Naive thymus-derived CD4-positive, alpha-beta T cell (primary cell): ENCODE results near the gene IGSF5. TPM values are rescaled to one million over a fixed set of nuclear protein-coding genes. Genes with fewer than 3 reads are reported as not detected.

ENCODE experiments used
- ATAC-seq: fragments of 150-1000 bp; cut with Tn5 transposase; 2 replicates; pipeline ENCODE4 v1.10.0; 2021; ENCODE audit warnings: mild to moderate bottlenecking, moderate library complexity
- CTCF ChIA-PET: fragments of 350-600 bp; sonication (Branson Sonifier 250); formaldehyde crosslinking; loops from one replicate; lab custom pipeline; 2021; ENCODE audit warnings: antibody characterized with exemption; lab: Charles Lee
- POLR2A ChIA-PET: fragments of 350-600 bp; sonication (Branson Sonifier 250); formaldehyde crosslinking; loops from one replicate; lab custom pipeline; 2021; ENCODE audit warnings: antibody characterized with exemption, inconsistent platforms; lab: Charles Lee
- DNase-seq, 9 donors: peaks; one replicate each; pipeline versions ENCODE4 v3.0.0 to v3.0.0-alpha.2; 2020 to 2022; ENCODE audit warnings: mixed read lengths in 1 of 9
- H3K27ac ChIP-seq: one replicate; pipeline ENCODE4 v1.7.0; 2013; ENCODE audit warnings: mild to moderate bottlenecking, low read depth, low read length, moderate library complexity
- H3K27me3 ChIP-seq, 2 donors: one replicate each; pipeline ENCODE4 v1.7.0; 2013; ENCODE audit warnings: low read length in 2 of 2, mild to moderate bottlenecking in 2 of 2, moderate library complexity in 2 of 2; ENCODE audit not compliant: control insufficient read depth in 2 of 2, insufficient read depth in 2 of 2
- H3K36me3 ChIP-seq, 3 experiments: 1 replicate in 2 of 3; 2 replicates in 1 of 3; pipeline ENCODE4 v1.7.0; 2013; ENCODE audit warnings: low read length in 3 of 3, mild to moderate bottlenecking in 3 of 3, moderate library complexity in 1 of 3; ENCODE audit not compliant: insufficient read depth in 3 of 3, control insufficient read depth in 2 of 3
- H3K4me1 ChIP-seq, 2 donors: one replicate each; pipeline ENCODE4 v1.7.0; 2013; ENCODE audit warnings: low read length in 2 of 2, mild to moderate bottlenecking in 2 of 2, moderate library complexity in 1 of 2; ENCODE audit not compliant: control insufficient read depth in 2 of 2, insufficient read depth in 2 of 2
- H3K4me3 ChIP-seq: 2 replicates; pipeline ENCODE4 v1.7.0; 2013; ENCODE audit warnings: mild to moderate bottlenecking, low read length
- H3K9me3 ChIP-seq, 3 experiments: 1 replicate in 2 of 3; 2 replicates in 1 of 3; pipeline ENCODE4 v1.7.0; 2013; ENCODE audit warnings: low read length in 3 of 3; ENCODE audit not compliant: control insufficient read depth in 2 of 3
- H3K27ac Mint-ChIP-seq, 9 donors: one replicate each; pipeline ENCODE4 v1.8.0; 2020 to 2022; ENCODE audit warnings: mixed read lengths in 9 of 9, mild to moderate bottlenecking in 8 of 9, moderate library complexity in 5 of 9, inconsistent platforms in 2 of 9
- H3K27me3 Mint-ChIP-seq, 5 donors: one replicate each; pipeline ENCODE4 v1.8.0; 2021 to 2022; ENCODE audit warnings: mixed read lengths in 5 of 5, mild to moderate bottlenecking in 1 of 5
- H3K36me3 Mint-ChIP-seq, 5 donors: one replicate each; pipeline ENCODE4 v1.8.0; 2020 to 2022; ENCODE audit warnings: mixed read lengths in 5 of 5, mild to moderate bottlenecking in 3 of 5, inconsistent platforms in 1 of 5
- H3K4me1 Mint-ChIP-seq, 7 donors: one replicate each; pipeline ENCODE4 v1.8.0; 2020 to 2022; ENCODE audit warnings: mixed read lengths in 7 of 7, mild to moderate bottlenecking in 3 of 7, inconsistent platforms in 1 of 7
- H3K4me3 Mint-ChIP-seq, 10 donors: one replicate each; pipeline ENCODE4 v1.8.0; 2020 to 2022; ENCODE audit warnings: mild to moderate bottlenecking in 10 of 10, mixed read lengths in 10 of 10, moderate library complexity in 6 of 10, inconsistent platforms in 2 of 10
- H3K9me3 Mint-ChIP-seq, 11 donors: one replicate each; pipeline ENCODE4 v1.8.0; 2020 to 2022; ENCODE audit warnings: mixed read lengths in 11 of 11, mild to moderate bottlenecking in 4 of 11, inconsistent platforms in 1 of 11, moderate library complexity in 1 of 11
- intact Hi-C, 2 donors: fragments of 100-400 bp; cut with micrococcal nuclease; formaldehyde crosslinking; loops; one replicate each; pipeline ENCODE4 v1.15.1; 2023
- polyA plus RNA-seq, 2 donors: library from polyadenylated mRNA; unstranded; fragments of 300-500 nt; fragmentation: Illumina TruSeq; gene quantifications; one replicate each; pipeline ENCODE4 v1.2.3, GENCODE V29; 2021
- total RNA-seq, 6 experiments: library from RNA in 5 of 6; stranded (reverse) in 5 of 6; gene quantifications; 1 replicate in 5 of 6; 2 replicates in 1 of 6; pipeline ENCODE4 v1.2.3 and lab custom pipeline; 2021 to 2026

Gene IGSF5
- total and polyA plus RNA-seq, 7 experiments from 2014 or later, result not detected

DNA sequence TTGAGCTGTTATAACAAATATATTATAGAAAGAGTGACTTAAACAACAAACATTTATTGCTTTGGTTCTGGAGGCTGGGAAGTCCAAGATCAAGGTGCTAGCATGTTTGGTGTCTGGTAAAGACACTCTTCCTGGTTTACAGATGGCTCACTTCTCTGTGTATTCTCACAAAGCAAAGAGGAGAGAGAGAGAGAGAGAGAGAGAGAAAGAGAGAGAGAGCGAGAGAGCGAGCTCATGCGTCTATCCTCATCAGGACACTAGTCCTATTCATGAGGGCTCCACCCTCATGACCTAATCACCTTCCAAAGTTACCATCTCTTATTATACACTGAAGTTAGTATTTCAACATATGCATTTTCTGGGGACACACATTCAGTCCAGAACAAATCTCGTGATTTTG is 89.6 kb downstream of the IGSF5 start:
- no peak for ATAC-seq
- DNase-seq, result no peak
- ChIA-PET POLR2A (no interaction called here), CTCF (no interaction called here)
- Mint-ChIP-seq H3K36me3 (no peaks in the 10 kb centered on the region), H3K4me1 (no peaks in the 10 kb centered on the region), H3K4me3 (no peak overlapping the region), H3K27ac (no peak overlapping the region), H3K27me3 (peaks cover 0 to 23% (median 3%) of the 10 kb centered on the region in 5 donors), H3K9me3 (peaks cover 0 to 4% (median 0%) of the 10 kb centered on the region in 11 donors)
- no peak overlapping the region for H3K27ac ChIP-seq
- H3K9me3 ChIP-seq, result no peaks in the 10 kb centered on the region
- no peak overlapping the region for H3K4me3 ChIP-seq
- no peaks in the 10 kb centered on the region for H3K4me1 ChIP-seq
- no peaks in the 10 kb centered on the region for H3K36me3 ChIP-seq
- H3K27me3 ChIP-seq, result no peaks in the 10 kb centered on the region
- intact Hi-C loops, result no loop called here

DNA sequence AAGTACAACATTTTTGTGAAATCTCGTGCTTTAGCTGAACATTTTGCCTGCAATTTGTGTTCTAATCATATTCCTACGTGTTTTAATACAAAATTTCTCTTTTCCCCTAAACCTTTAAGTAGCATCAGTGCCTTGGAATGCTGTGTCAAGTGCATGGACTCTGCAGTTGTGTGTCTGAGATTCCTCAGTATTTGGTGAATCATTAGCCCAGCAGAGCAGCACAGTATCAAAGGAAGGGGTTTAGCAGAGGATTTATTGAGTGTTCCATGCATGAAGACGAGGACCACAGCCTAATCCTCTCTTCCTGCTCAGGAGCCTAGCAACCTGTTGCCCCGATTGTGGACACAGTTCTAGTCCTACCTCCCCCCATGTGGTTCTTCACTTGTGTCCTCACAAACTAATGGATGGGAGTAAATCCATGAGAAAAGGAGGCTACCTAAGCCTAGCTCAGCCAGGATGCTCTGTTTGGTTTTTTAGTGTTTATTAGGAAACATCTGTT is 92.9 kb downstream of the IGSF5 start:
- DNase-seq (no peak), ATAC-seq (no peak)
- H3K27ac ChIP-seq, result no peak overlapping the region
- H3K36me3 ChIP-seq, result no peaks in the 10 kb centered on the region
- no peaks in the 10 kb centered on the region for H3K9me3 ChIP-seq
- Mint-ChIP-seq H3K4me3 (no peak overlapping the region), H3K9me3 (peaks cover 0 to 6% (median 0%) of the 10 kb centered on the region in 11 donors), H3K27ac (no peak overlapping the region), H3K27me3 (peaks cover 0 to 40% (median 9%) of the 10 kb centered on the region in 5 donors), H3K36me3 (no peaks in the 10 kb centered on the region), H3K4me1 (no peaks in the 10 kb centered on the region)
- intact Hi-C loops, result no loop called here
- H3K27me3 ChIP-seq, result no peaks in the 10 kb centered on the region
- H3K4me3 ChIP-seq, result no peak overlapping the region
- H3K4me1 ChIP-seq, result no peaks in the 10 kb centered on the region
- ChIA-PET POLR2A (no interaction called here), CTCF (no interaction called here)

GRCh38 chr21:39840373-39841097 is 95.6 kb downstream of the IGSF5 start:
- H3K27me3 ChIP-seq, result no peaks in the 10 kb centered on the region
- no peaks in the 10 kb centered on the region for H3K4me1 ChIP-seq
- DNase-seq, result no peak
- intact Hi-C loops, result no loop called here
- no peaks in the 10 kb centered on the region for H3K36me3 ChIP-seq
- peaks cover 0 to 3% (median 0%) of the 10 kb centered on the region in 11 donors for H3K9me3 Mint-ChIP-seq
- no peaks in the 10 kb centered on the region for H3K9me3 ChIP-seq
- H3K27ac Mint-ChIP-seq, result no peak overlapping the region
- no peaks in the 10 kb centered on the region for H3K36me3 Mint-ChIP-seq
- no peak overlapping the region for H3K27ac ChIP-seq
- peaks cover 0 to 48% (median 7%) of the 10 kb centered on the region in 5 donors for H3K27me3 Mint-ChIP-seq
- ATAC-seq, result no peak
- no peak overlapping the region for H3K4me3 Mint-ChIP-seq
- H3K4me3 ChIP-seq, result no peak overlapping the region
- H3K4me1 Mint-ChIP-seq, result no peaks in the 10 kb centered on the region
- CTCF ChIA-PET, result no interaction called here
- POLR2A ChIA-PET, result no interaction called here

- Mint-ChIP-seq H3K4me3 (no peak overlapping the region), H3K9me3 (peaks cover 0 to 7% (median 0%) of the 10 kb centered on the region in 11 donors), H3K36me3 (no peaks in the 10 kb centered on the region), H3K27me3 (peaks cover 0 to 43% (median 7%) of the 10 kb centered on the region in 5 donors), H3K27ac (no peak overlapping the region), H3K4me1 (no peaks in the 10 kb centered on the region)
- CTCF ChIA-PET, result no interaction called here
- no peaks in the 10 kb centered on the region for H3K36me3 ChIP-seq
- DNase-seq, result no peak
- intact Hi-C loops, result no loop called here
- H3K4me1 ChIP-seq, result no peaks in the 10 kb centered on the region
- no peaks in the 10 kb centered on the region for H3K9me3 ChIP-seq
- ATAC-seq, result no peak
- no peak overlapping the region for H3K4me3 ChIP-seq
- POLR2A ChIA-PET, result no interaction called here
- H3K27me3 ChIP-seq, result no peaks in the 10 kb centered on the region
- H3K27ac ChIP-seq, result no peak overlapping the region
These were observed 97.9 kb downstream of the IGSF5 start for GRCh38 chr21:39842741-39843459.

GRCh38 chr21:39843483-39843882 is 98.5 kb downstream of the IGSF5 start:
- Histone ChIP-seq H3K27me3 (no peaks in the 10 kb centered on the region), H3K27ac (no peak overlapping the region), H3K4me3 (no peak overlapping the region), H3K4me1 (no peaks in the 10 kb centered on the region), H3K36me3 (no peaks in the 10 kb centered on the region), H3K9me3 (no peaks in the 10 kb centered on the region)
- peaks cover 0 to 4% (median 0%) of the 10 kb centered on the region in 11 donors for H3K9me3 Mint-ChIP-seq
- ChIA-PET CTCF (no interaction called here), POLR2A (no interaction called here)
- no peak overlapping the region for H3K27ac Mint-ChIP-seq
- H3K36me3 Mint-ChIP-seq, result no peaks in the 10 kb centered on the region
- intact Hi-C loops, result no loop called here
- no peaks in the 10 kb centered on the region for H3K4me1 Mint-ChIP-seq
- DNase-seq (no peak), ATAC-seq (no peak)
- peaks cover 0 to 38% (median 4%) of the 10 kb centered on the region in 5 donors for H3K27me3 Mint-ChIP-seq
- H3K4me3 Mint-ChIP-seq, result no peak overlapping the region

- ATAC-seq (no peak), DNase-seq (no peak)
- intact Hi-C loops, result no loop called here
- Mint-ChIP-seq H3K27ac (no peak overlapping the region), H3K4me3 (no peak overlapping the region), H3K27me3 (peaks cover 0 to 35% (median 4%) of the 10 kb centered on the region in 5 donors), H3K9me3 (peaks cover 0 to 4% (median 0%) of the 10 kb centered on the region in 11 donors), H3K4me1 (no peaks in the 10 kb centered on the region), H3K36me3 (no peaks in the 10 kb centered on the region)
- H3K27ac ChIP-seq, result no peak overlapping the region
- H3K36me3 ChIP-seq, result no peaks in the 10 kb centered on the region
- H3K4me3 ChIP-seq, result no peak overlapping the region
- CTCF ChIA-PET, result no interaction called here
- POLR2A ChIA-PET, result no interaction called here
- no peaks in the 10 kb centered on the region for H3K9me3 ChIP-seq
- H3K27me3 ChIP-seq, result no peaks in the 10 kb centered on the region
- no peaks in the 10 kb centered on the region for H3K4me1 ChIP-seq
These were observed 98.9 kb downstream of the IGSF5 start for GRCh38 chr21:39843916-39844315.
